HG02870 (cell line): ENCODE results near the gene MSANTD3.
"Not testable (repeated sequence)": the region's sequence is repeated elsewhere in the genome, so short reads cannot be mapped to it uniquely, and the experiment has no call there.

Experiments
- ATAC-seq: cut with Tn5 transposase; IDR thresholded peaks from one replicate; pipeline ENCODE4 v1.9.1; 2021; ENCODE audit warnings: mild to moderate bottlenecking, moderate library complexity; ENCODE audit not compliant: unreplicated experiment

The MSANTD3 gene

DNA sequence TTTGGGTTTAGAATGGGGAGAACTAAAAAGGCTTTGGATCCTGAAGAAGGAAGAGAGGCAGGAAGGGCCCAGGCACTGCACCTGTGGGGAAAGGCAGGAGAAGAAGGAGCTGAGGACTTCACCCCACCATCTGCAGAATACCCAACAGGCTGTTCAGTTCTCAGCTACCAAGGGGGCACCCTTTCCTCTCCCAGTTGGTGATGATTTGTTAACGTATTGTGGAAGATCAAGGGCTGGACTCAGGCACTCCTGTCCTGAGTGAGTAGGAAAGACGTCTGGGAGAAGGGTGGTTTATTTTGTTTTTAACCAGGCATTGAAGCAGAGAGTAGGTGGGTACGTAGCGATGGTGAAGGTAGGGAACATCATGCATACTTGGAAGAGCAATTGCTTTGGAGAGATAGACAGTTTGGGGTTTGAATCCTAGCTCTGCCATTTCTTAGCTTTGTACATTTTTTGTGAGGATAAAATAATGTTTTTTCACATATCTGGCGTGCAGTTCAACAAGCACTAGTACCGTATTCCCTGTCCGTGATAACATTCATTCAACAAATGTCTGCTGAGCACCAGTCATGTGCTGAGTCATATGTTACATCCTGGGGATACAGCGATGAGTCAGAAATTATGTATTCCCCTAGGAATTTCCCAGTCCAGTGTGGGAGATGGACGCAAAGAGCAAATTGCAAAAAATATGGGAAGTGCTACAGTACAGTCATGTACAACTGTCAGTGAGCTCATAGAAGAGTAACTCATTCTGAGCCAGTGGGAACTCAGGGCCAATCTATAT lies 2.1 kb downstream of the MSANTD3 start:
- no peak for ATAC-seq

DNA sequence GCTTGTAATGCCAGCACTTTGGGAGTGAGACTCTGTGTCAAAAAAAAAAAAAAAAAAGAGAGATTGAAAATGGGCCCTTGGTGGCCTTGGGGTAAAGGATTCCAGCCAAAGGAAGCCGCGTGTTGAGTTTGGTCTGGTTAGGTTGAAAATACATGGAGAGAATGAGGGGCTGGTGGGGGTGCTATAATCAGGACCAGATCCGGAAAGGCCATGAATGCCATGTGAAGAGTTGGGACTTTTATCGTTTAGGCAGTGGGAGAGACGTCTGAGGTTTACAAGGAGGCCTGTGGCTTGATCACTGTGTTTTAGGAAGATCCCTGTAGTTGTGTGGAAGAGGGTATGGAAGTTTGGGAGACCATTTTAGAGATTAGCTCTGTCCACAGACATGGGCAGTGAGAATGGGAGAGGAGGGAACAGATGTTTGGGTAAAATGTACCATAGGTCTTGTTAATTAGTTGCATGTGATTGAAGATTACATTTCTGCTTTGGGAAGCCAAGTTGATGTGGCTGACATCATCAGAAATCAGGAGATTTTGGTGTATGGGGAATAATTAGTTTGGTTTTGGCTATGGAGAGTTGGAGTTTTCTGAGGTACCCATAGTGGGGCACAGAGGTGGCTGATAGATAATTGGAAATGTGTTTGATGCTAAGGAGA lies 3.5 kb downstream of the MSANTD3 start:
- no peak for ATAC-seq

DNA sequence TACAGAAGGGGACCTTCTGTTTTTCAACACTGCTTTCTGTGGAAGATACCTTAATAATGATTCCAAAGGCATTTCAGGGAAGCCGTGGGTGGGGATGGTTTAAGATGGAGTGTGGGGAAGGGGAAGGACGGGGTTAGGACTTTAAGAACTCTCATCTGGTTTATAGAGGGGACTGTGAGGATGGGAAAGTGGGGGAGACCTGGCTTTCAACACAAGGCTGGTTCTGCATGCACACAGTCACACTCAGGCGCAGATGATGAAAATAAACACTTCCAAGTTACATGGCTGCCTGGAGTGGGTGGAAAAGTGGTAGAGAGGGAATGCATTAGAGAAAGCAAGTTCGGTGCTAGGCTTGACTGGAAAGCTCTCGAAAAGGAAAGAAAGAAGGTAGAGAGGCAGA lies 4.9 kb downstream of the MSANTD3 start:
- no peak for ATAC-seq

DNA sequence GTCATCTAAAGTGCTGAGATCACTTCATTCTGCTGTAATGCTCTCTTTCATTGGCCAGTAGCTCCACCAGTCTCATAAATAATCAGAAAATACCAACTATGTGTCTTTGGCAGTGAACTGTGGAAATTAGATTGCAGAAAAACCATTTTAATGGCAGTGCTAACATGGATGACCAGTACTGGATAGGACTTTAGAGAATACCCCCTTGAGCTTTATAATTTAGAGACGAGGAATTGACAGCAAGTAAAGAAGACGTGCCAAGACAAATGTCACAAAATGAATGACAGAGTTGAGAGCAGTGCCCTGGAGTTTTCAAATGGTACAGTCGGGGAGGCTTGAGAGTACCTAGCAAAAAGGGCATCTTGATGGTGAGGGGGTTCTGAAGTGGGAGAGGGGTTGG lies 5.8 kb downstream of the MSANTD3 start:
- ATAC-seq = no peak

DNA sequence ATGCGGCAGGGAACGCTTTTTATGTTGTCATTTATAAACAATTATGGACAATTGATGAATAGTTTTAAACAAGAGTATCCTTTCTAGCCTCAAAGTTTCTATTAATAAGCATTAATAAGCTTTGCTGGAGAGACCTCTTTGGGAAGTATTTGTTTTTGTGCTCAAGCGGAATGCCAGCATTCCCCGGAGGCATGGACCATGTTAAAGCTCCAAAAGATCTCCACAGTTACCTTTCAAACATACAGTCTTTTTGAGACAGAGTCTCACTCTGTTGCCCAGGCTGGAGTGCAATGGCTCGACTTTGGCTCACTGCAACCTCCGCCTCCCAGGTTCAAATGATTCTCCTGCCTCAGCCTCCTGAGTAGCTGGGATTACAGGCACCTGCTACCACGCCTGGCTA lies 9.6 kb downstream of the MSANTD3 start:
- no peak for ATAC-seq

DNA sequence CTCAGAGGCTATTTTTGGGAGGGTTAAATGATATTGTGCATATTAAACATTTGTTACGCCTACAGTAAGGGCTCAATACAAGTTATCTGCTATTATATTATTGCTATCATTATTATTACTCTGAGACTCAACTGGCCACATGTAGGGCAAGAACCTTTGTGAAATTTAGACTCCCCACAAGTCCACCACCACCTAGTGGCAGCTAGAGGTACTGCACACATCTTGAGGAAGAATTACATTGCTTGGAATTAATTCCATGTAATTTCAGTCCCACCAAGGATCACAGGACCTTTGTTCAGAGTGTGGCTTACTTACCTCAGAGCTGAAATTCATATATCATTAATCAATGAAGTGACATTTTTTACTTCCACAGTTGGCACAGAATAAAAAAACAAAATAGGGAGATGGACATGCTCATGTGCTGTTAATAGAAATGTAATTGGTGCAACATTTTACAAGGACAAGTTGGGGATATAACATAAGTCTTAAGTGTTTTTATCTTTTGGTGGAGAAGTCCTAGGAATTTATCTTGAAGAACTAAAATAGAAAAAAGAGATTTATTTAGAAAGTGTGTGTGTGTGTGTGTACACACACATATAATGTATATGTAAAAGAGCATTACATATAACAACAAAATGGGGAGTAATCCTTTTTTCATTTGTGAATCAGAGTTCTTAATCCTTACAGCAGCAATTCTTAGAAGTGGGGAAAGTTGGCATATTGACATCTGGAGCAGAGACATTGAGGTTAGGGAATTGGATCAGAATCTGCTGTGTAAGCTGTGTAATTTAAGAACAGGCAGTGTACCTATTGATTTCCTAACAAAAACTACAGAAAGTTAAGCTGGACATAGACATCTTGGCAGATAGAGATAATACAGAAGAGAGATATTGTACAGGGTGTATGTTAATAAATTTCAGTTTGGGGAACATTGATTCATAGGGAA lies 11.2 kb downstream of the MSANTD3 start:
- no peak for ATAC-seq

DNA sequence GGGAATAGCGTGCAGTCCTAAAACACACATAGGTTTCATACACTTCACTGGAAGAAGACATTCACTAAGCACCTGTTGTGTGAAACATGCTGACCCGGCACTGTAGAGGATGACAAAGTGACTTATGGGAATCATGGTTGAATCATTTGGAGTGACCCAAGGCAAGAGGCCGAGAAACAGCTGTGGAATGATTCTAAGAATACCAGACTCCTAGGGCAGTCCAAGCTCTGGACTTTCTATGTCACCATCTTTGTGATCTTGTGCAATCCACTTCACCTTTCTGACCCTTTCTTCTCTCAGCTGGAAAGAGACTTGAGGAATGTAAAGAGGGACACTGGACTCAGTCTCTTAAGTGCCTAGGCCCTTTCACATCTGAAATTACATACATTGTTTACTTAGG lies 13.1 kb downstream of the MSANTD3 start:
- no peak for ATAC-seq

DNA sequence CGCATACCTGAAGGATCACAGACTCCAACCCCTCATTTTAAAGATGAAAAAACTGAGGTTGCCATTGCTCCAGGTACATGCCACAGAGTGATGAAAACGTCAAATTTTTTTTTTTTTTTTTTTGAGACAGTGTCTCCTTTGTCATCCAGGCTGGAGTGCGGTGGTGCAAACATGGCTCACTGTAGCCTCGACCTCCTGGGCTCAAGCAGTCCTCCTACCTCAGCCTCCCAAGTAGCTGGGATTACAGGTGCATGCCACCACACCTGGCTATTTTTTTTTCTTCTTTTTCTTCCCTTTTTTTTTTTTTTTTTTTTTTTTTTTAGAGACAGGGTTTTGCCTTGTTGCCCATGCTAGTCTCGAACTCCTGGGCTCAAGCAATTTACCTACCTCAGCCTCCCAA lies 13.5 kb downstream of the MSANTD3 start:
- ATAC-seq = not testable (repeated sequence)

DNA sequence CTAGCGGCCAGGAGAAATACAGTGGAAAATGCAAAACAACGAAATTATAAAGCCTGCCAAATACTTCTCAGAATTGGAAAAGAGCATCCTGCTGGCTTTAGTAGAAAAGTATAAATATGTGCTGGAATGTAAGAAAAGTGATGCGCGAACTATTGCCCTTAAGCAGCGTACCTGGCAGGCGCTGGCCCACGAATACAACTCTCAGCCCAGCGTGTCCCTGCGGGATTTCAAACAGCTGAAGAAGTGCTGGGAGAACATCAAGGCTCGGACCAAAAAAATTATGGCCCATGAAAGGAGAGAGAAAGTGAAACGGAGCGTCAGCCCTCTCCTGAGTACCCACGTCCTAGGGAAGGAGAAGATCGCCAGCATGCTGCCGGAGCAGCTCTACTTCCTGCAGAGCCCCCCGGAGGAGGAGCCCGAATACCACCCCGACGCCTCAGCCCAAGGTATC lies 15.0 kb downstream of the MSANTD3 start:
- no peak for ATAC-seq

DNA sequence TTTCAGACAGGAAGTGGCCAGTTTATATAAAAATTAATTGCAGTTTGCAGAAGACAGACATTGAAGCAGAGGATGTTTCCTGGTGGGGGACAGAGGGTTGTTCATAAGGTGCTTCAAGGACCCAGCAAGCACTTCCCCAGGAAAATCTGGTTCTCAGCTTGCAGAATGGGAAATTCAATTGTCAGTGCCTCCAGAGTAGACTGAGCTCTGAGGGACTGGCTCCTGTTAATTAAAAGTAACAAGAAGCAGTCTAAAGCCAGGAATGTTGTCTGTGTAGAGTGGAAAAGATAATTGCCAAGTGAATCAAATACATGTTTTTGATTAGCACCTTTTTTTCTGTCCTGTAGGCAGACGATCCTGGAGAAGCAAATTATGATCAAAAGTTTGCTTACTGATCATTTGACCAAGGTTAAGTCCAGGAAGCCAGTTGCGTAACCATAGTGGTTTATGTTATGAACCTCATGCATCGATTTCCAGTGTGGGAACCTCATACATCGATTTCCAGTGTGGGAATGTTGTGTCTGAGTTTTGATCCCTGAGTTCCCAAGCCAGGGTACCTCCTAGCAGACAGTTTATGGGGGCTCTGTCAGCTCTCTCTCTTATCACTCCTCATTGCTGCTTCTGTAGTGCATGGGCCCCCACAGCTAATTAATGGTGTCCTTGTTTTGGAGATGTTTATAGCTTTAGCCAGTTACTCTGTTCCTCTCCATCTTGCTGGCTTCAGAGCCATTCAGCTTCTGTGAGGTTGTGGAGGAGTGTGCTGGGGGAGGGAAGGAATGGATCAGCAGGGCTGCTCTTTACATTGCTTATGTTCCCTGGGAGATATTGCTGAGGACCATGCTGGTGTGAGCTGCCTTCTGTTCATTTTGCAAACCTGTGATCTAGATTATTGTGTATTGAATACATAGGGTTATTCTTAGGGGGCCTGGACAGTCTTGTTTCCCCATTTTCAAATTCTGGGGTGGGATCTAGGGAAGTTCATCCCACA lies 17.1 kb downstream of the MSANTD3 start:
- ATAC-seq = no peak

DNA sequence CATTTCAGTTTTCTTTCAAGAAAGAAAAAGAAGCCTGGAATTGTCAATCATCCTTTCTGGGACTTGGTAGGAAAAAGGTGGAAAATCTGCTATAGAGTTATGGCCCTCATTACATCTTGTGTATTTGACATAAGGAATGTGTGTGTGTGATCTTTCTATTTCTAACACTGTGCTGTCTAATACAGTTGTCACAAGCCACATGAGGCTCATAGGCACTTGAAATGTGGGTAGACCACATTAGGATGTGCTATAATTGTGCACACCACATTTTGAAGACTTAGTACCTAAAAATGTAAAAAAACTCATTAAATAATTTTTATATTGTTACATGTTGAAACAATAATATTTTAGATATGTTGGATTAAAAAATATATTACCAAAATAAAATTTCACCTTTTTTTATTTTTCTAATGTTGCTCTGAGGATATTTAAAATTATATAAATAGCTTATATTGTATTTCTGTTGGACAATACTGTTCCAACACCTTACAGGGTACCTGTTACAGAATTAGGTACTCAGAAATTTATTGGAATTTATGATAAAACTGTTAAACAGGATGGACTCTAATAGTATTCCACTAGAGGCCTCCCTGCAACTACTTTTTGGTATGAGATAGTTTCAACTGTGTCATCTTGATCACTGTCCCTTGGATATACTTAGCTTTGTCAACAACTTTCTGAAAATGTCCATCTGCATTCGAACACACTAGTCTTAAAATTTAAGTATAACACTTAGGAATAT lies 18.4 kb downstream of the MSANTD3 start:
- no peak for ATAC-seq

DNA sequence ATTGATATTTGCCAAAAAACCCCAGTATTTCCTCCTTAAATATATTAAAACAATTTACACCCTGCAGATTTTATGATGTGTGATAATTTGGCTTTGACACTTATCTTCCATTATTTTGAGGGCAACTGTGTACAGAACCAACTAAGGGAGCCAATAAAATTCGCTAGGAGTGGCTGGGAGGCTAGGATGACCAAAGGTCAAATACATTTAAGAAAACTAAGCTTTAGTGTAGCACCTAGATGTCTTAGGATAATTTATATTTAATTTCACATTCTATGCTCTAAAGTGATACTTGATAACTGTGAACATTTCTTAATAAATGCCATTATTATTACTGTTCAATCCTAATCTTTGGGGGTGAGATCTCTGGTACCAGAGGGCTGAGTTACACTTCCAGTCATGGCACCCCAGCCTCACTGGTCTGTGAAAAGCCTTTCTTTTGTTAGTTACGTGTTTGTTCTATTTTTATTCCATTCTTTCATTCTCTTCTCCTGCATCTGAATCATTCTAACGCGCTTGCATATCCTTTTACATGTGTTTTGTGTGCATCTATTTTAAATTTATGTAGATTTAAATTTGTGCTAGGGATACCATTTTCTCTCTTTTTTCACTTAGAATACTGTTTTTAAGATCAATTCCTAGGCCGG lies 19.1 kb downstream of the MSANTD3 start:
- no peak for ATAC-seq

DNA sequence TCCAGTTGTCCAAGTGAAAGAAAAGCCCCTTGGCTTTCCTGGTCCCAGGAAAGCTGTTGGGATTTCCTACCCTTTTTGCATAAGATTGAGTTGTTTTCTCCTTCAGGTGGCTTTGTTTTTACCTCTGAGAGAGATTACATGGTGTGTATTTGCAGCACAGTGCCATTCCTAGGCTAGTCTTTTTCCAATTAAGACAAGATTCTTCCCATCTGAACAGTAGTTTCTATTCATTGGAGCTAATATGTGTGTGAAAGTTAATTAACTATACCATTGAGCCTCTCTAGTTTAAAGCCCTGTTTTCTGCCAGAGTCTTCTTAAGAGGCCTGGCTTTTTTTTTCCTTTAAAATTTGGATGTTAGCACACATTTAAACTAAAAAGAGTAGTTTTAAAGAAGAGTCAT lies 20.1 kb downstream of the MSANTD3 start:
- ATAC-seq = no peak

DNA sequence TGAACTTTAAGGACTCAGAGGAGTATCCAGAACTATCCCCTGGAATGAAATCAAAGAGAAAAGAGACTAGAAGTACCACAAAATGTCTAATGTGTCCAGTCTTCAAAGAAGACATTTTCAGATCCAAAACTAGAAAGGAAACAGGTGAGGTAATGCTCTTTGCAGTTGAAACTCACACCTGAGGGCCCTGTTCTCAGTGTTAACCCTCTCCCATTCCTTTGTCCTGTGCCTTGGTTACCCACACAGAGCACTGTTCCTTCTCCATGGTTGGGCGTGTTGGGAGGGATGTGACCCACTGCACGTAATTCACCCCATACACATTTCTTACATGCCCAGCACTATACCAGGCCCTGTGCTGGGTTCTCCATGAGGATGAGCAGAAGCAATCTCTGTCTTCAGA lies 21.3 kb downstream of the MSANTD3 start:
- ATAC-seq = no peak

DNA sequence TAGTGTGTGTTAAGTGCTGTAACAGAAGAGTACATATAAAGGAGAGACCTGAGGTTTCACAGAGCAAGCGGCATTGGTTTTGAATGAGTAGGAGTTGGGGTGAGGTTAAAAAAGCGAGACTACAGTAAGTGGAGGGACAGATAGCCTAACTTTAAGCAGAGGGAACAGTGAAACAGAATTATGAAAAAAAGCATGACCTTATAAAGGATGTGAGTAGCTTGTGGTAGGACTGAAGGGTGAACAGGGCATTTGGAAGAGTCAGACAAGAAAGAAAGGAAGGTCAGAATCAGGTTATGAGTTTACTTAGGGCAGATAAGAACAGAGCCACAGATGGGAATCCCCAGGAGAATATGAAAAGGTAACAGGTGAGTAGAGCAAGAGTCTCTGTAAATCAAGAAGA lies 22.5 kb downstream of the MSANTD3 start:
- peak; percentile 79 for ATAC-seq

DNA sequence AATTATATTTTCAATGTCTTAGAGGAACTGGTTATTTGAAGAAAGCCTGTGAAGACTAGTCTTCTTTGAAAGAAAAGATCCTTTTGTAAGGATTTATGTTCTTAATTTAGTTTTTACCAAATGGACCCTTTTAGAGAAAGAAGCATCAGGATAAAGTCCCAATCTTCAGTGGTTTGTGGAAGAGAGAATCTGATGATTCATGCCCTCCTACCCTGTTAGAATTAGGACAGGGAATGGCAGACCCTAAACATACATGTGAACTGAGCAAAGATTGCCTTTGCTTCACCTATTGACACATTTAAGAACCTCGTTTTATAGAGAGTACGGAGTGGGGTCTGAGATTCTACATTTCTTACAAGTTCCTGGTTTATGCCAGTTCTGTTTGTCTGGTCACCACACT lies 26.0 kb downstream of the MSANTD3 start:
- no peak for ATAC-seq

DNA sequence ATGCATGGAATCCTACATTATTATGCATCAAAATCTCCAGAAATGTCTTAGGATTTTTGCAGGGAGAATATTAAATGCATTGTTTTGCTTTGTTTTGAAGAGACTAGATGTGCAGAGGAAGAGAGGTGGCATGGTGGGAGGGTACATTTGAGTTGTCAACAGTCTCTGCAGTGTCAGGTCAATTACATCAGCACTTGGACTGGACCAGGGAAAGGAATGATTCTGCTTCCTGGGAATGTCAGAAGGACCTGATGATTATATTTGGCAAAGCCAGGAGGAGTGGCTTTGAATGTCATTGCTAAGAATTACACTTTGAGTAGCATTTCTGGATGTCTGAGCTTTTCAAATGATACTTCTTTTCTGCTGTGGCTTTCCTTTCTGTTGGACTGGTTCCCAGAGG lies 28.5 kb downstream of the MSANTD3 start:
- ATAC-seq = no peak

DNA sequence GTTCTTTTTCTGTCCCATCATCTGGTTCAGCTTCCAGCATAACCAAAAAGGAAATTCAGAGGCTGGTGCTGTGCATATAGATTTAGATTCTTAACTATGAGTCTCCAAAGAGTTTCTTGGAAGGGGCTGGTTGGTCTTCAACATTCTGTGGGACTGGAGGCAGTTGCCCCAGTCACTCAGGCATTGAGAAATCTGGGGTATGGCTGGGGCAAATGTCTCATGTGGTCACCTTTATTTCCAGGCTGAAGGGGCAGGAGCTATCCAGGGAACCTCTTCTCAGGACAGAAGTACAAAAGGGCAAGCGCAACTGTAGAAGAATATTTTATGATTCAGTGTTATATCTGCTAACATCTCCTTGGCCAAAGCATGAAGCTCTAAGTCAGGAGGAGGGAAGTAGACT lies 30.6 kb downstream of the MSANTD3 start:
- no peak for ATAC-seq

DNA sequence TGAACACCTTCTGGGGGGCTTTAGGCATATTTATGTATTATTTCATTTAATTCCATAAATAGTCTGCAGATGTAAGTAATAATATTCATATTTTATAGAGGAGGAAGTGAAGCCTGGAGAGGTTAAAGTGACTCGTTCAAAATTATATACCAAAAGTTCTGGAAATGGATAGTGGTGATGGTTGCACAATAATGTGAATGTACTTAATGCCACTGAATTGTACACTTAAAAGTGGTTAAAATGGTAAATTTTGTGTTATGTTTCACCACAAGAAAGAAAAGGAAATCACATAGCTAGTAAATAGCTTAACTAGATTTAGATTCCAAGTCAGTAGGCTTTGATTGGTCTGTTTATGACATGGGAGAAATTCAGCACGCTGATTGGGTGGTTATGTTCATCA lies 33.0 kb downstream of the MSANTD3 start:
- ATAC-seq = no peak
